CD4-positive, alpha-beta T cell (primary cell): Measurements from ENCODE around the gene RBP3. TPM values are rescaled to one million over a fixed set of nuclear protein-coding genes. Genes with fewer than 3 reads are reported as not detected.

Experiments used
- ATAC-seq: fragments of 200-7000 bp; cut with Tn5 transposase; one replicate; pipeline ENCODE4 v1.10.0; 2022; ENCODE audit warnings: mild to moderate bottlenecking; ENCODE audit not compliant: poor library complexity
- CTCF ChIA-PET: fragments of 350-600 bp; sonication (Branson Sonifier 250); formaldehyde crosslinking; loops from one replicate; lab custom pipeline; 2021; ENCODE audit warnings: antibody characterized with exemption, inconsistent platforms; lab: Charles Lee
- POLR2A ChIA-PET: fragments of 350-600 bp; sonication (Branson Sonifier 250); formaldehyde crosslinking; loops from one replicate; lab custom pipeline; 2021; ENCODE audit warnings: antibody characterized with exemption, inconsistent platforms; lab: Charles Lee
- DNase-seq, 14 experiments: peaks; one replicate each; pipeline ENCODE4 v3.0.0-alpha.2; 2013 to 2020; ENCODE audit warnings: mixed read lengths in 2 of 14
- H3K27ac ChIP-seq, 2 donors: one replicate each; pipeline versions ENCODE4 v1.5.1 to v1.7.0; 2013; ENCODE audit warnings: low read length in 2 of 2, low read depth in 1 of 2, mild to moderate bottlenecking in 1 of 2
- H3K27me3 ChIP-seq, 2 experiments: 1 replicate in 1 of 2; 2 replicates in 1 of 2; pipeline versions ENCODE4 v1.6.1 to v1.7.0; 2013; ENCODE audit warnings: low read length in 2 of 2, control low read depth in 1 of 2, mild to moderate bottlenecking in 1 of 2, moderate library complexity in 1 of 2; ENCODE audit not compliant: insufficient read depth in 2 of 2, control insufficient read depth in 1 of 2
- H3K36me3 ChIP-seq: one replicate; pipeline ENCODE4 v1.6.1; 2013; ENCODE audit warnings: low read length, control low read depth; ENCODE audit not compliant: insufficient read depth
- H3K4me1 ChIP-seq: one replicate; pipeline ENCODE4 v1.6.1; 2013; ENCODE audit warnings: low read length, control low read depth; ENCODE audit not compliant: insufficient read depth
- H3K4me3 ChIP-seq: one replicate; pipeline ENCODE4 v1.5.1; 2013; ENCODE audit warnings: mild to moderate bottlenecking, low read length, moderate library complexity
- H3K9me3 ChIP-seq, 2 experiments: 1 replicate in 1 of 2; 2 replicates in 1 of 2; pipeline versions ENCODE4 v1.6.1 to v1.7.0; 2013; ENCODE audit warnings: low read length in 2 of 2, mild to moderate bottlenecking in 2 of 2, control low read depth in 1 of 2, moderate library complexity in 1 of 2; ENCODE audit not compliant: control insufficient read depth in 1 of 2, insufficient read depth in 1 of 2
- H3K27ac Mint-ChIP-seq: one replicate; pipeline ENCODE4 v1.8.0; 2020; ENCODE audit warnings: mixed read lengths
- H3K27me3 Mint-ChIP-seq: one replicate; pipeline ENCODE4 v1.8.0; 2021; ENCODE audit warnings: mixed read lengths
- H3K36me3 Mint-ChIP-seq: one replicate; pipeline ENCODE4 v1.8.0; 2021; ENCODE audit warnings: low read depth, mixed read lengths
- H3K4me1 Mint-ChIP-seq: one replicate; pipeline ENCODE4 v1.8.0; 2021; ENCODE audit warnings: low read depth, mixed read lengths
- H3K4me3 Mint-ChIP-seq: one replicate; pipeline ENCODE4 v1.8.0; 2020; ENCODE audit warnings: mild to moderate bottlenecking, mixed read lengths
- H3K9me3 Mint-ChIP-seq: one replicate; pipeline ENCODE4 v1.8.0; 2020; ENCODE audit warnings: mixed read lengths
- CTCF ChIP-seq: fragments of 200-600 bp; IDR thresholded peaks from one replicate; pipeline ENCODE4 v1.8.0; 2022; ENCODE audit warnings: antibody characterized with exemption, mild to moderate bottlenecking
- intact Hi-C, 2 experiments: fragments of 100-400 bp; cut with DNase I in 1 of 2; cut with micrococcal nuclease in 1 of 2; formaldehyde crosslinking; loops; one replicate each; pipeline versions ENCODE4 v1.15.1 to v1.9.0; 2023 to 2025; cut with DNase I, micrococcal nuclease
- total RNA-seq, 174 experiments: library from RNA in 2 of 174; stranded (reverse) in 2 of 174; gene quantifications; one replicate each; pipeline ENCODE4 v1.2.3 and lab custom pipeline; 2021 to 2026

Gene RBP3
- total RNA-seq, 2 experiments from 2014 or later = not detected

- ChIA-PET CTCF (no interaction called here), POLR2A (no interaction called here)
- Mint-ChIP-seq H3K9me3 (no peaks in the 10 kb centered on the region), H3K27me3 (peaks cover 6% of the 10 kb centered on the region), H3K4me1 (no peaks in the 10 kb centered on the region), H3K36me3 (no peaks in the 10 kb centered on the region), H3K4me3 (no peak overlapping the region), H3K27ac (no peak overlapping the region)
- TF ChIP-seq CTCF = no peak
- intact Hi-C loops = no loop called here
- Histone ChIP-seq H3K36me3 (no peaks in the 10 kb centered on the region), H3K4me3 (no peak overlapping the region), H3K9me3 (no peaks in the 10 kb centered on the region), H3K27ac (no peak overlapping the region), H3K4me1 (no peaks in the 10 kb centered on the region), H3K27me3 (peaks cover 0 to 5% of the 10 kb centered on the region in 2 experiments)
- no peak for DNase-seq
- no peak for ATAC-seq
These were observed 10.9 kb upstream of the RBP3 start for GRCh38 chr10:47337310-47337709.

- H3K27ac ChIP-seq = no peak overlapping the region
- Mint-ChIP-seq H3K27me3 (peaks cover 6% of the 10 kb centered on the region), H3K27ac (no peak overlapping the region), H3K9me3 (no peaks in the 10 kb centered on the region), H3K36me3 (no peaks in the 10 kb centered on the region), H3K4me3 (no peak overlapping the region), H3K4me1 (no peaks in the 10 kb centered on the region)
- H3K4me1 ChIP-seq = no peaks in the 10 kb centered on the region
- no peaks in the 10 kb centered on the region for H3K9me3 ChIP-seq
- DNase-seq (no peak), ATAC-seq (no peak)
- CTCF ChIA-PET = interaction anchor here (0.6 to 1.1 kb wide), 2 partner anchors 291 to 342 kb away, joined by 3 read pairs; no protein-coding TSS in a partner anchor
- H3K4me3 ChIP-seq = no peak overlapping the region
- no peaks in the 10 kb centered on the region for H3K36me3 ChIP-seq
- TF ChIP-seq CTCF = no peak
- peaks cover 0 to 5% of the 10 kb centered on the region in 2 experiments for H3K27me3 ChIP-seq
- intact Hi-C loops = no loop called here
- POLR2A ChIA-PET = no interaction called here
These were observed 8.9 kb upstream of the RBP3 start for GRCh38 chr10:47339186-47339735.

GRCh38 chr10:47339759-47340607 is 8.2 kb upstream of the RBP3 start:
- Mint-ChIP-seq H3K27me3 (peaks cover 6% of the 10 kb centered on the region), H3K4me3 (no peak overlapping the region), H3K9me3 (no peaks in the 10 kb centered on the region), H3K36me3 (no peaks in the 10 kb centered on the region), H3K27ac (no peak overlapping the region), H3K4me1 (no peaks in the 10 kb centered on the region)
- intact Hi-C loops = loop anchor here (1.0 kb wide), 2 partner anchors 293 to 316 kb away; no protein-coding TSS in a partner anchor
- Histone ChIP-seq H3K27ac (no peak overlapping the region), H3K4me3 (no peak overlapping the region), H3K9me3 (no peaks in the 10 kb centered on the region), H3K36me3 (no peaks in the 10 kb centered on the region), H3K4me1 (no peaks in the 10 kb centered on the region), H3K27me3 (peaks cover 0 to 5% of the 10 kb centered on the region in 2 experiments)
- ChIA-PET CTCF (interaction anchor here (0.8 to 1.4 kb wide), 4 partner anchors 13 to 316 kb away, joined by 5 to 12 read pairs (median 7); no protein-coding TSS in a partner anchor), POLR2A (no interaction called here)
- DNase-seq (no peak), ATAC-seq (no peak)
- TF ChIP-seq CTCF = no peak
